ENCODE measurements around the gene FMN2. TPM values are rescaled to one million over a fixed set of nuclear protein-coding genes. Genes with fewer than 3 reads are reported as not detected.

Gene FMN2
- total RNA-seq, 4 donors from 2014 or later: 0.75 to 1.8 (median 1.2) TPM

- TF ChIP-seq, protein P1, sequence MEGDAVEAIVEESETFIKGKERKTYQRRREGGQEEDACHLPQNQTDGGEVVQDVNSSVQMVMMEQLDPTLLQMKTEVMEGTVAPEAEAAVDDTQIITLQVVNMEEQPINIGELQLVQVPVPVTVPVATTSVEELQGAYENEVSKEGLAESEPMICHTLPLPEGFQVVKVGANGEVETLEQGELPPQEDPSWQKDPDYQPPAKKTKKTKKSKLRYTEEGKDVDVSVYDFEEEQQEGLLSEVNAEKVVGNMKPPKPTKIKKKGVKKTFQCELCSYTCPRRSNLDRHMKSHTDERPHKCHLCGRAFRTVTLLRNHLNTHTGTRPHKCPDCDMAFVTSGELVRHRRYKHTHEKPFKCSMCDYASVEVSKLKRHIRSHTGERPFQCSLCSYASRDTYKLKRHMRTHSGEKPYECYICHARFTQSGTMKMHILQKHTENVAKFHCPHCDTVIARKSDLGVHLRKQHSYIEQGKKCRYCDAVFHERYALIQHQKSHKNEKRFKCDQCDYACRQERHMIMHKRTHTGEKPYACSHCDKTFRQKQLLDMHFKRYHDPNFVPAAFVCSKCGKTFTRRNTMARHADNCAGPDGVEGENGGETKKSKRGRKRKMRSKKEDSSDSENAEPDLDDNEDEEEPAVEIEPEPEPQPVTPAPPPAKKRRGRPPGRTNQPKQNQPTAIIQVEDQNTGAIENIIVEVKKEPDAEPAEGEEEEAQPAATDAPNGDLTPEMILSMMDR (IDR thresholded peaks at IDR 0.05; ENCODE audit: low read depth): no peak
Measured at GRCh38 chr1:240332672-240333071, 241.0 kb downstream of the FMN2 start.

GRCh38 chr1:240337781-240338180, 246.1 kb downstream of the FMN2 start:
- TF ChIP-seq, protein P1 (IDR thresholded peaks at IDR 0.05; ENCODE audit: low read depth): no peak

- TF ChIP-seq, protein P1 (IDR thresholded peaks at IDR 0.05; ENCODE audit: low read depth): no peak
Measured at GRCh38 chr1:240338837-240339236, 247.2 kb downstream of the FMN2 start.

- TF ChIP-seq, protein P1 (IDR thresholded peaks at IDR 0.05; ENCODE audit: low read depth): no peak
Measured at GRCh38 chr1:240341365-240342250, 249.9 kb downstream of the FMN2 start.

- TF ChIP-seq, protein P1 (IDR thresholded peaks at IDR 0.05; ENCODE audit: low read depth): no peak
Measured at GRCh38 chr1:240342251-240342625, 250.6 kb downstream of the FMN2 start.

- TF ChIP-seq, protein P1 (IDR thresholded peaks at IDR 0.05; ENCODE audit: low read depth): no peak
Measured at GRCh38 chr1:240343045-240343444, 251.4 kb downstream of the FMN2 start.

DNA sequence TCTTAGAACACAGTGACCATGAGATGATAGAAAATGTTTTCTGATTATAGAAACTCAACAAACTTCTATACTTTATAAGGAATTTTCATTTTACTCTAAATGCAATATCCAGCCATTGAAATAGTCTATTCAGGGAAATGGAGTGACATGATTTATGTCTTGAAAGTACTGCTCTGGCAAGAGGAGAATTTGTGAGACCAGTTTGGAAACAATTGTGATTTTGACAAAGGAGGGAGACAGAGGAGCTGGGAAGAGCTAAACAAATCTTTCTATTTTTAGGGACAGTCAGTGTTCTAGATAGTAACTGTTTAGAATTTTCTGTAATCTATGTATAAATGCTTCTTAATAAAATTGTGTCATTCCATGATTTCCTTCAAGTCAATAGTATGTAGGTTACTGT, 252.3 kb downstream of the FMN2 start:
- TF ChIP-seq, protein P1 (IDR thresholded peaks at IDR 0.05; ENCODE audit: low read depth): no peak

Data from subcutaneous adipose tissue (tissue), 4 donors.